HG02623 (cell line): ENCODE data around the gene IL25.
"Not testable (repeated sequence)": the region's sequence is repeated elsewhere in the genome, so short reads cannot be mapped to it uniquely, and the experiment has no call there.

ENCODE experiments used
- ATAC-seq: cut with Tn5 transposase; IDR thresholded peaks from one replicate; pipeline ENCODE4 v1.9.1; 2021; ENCODE audit warnings: moderate library complexity; ENCODE audit not compliant: unreplicated experiment

IL25 gene

DNA sequence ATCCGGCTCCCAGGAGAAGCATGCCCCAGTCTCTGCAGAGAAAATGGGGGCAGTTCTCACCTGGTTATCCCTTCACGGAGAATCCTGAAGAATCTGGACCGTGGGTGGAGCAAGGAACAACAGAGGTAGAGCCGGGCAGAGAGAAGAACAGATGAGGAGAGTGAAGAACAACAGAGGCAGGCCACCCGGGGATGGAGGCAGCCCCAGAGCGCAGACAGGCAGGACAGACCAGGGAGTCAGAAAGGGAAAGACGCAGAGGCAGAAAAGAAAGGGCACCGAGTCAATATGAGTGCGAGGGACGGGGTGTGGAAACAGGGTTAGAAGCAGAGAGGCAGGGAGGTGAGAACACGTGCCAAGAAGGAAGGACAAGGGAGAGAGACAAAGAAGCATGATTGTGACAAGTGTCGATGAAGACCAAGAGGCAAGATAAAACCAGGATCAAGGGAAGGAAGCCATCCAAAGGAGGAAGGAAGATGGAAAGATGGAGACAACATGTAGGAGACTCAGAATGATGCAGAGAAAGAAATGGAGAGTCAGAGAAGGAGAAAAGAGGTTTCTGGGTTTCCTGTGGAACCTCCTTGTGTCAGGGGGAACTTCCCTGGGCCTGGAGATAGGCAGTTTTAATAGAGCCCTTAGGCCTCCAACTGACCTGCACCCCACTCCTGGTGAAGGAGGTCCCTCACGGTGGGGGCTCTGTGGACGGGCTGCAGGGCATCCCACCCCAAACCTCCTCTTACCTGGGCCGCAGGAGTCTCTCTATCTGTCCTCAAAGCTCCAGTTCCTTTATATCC lies 35.1 kb downstream of the IL25 start, which contains the start of gene MYH6:
TSS of gene MYH6 (minus strand) at position 758 of the 791 bp plus-strand sequence. CDS start 1,050 bp downstream, outside the sequence.
- ATAC-seq: no peak

DNA sequence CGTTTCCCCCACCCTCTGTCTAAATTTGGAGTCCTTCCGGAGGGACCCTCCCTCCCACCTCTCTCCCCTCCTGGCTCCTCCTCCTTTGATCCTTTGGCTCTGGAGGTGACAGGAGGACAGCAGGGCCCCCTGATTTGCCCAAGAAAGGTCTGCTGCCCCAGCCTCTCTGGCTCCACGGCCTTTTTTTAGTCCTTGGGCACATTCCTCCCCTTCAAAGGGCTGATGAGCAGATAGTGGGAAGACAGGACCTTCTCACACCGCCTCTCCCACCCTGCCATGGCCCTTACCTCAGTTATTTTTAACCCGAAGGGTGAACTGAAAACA lies 35.7 kb downstream of the IL25 start:
- no peak for ATAC-seq

DNA sequence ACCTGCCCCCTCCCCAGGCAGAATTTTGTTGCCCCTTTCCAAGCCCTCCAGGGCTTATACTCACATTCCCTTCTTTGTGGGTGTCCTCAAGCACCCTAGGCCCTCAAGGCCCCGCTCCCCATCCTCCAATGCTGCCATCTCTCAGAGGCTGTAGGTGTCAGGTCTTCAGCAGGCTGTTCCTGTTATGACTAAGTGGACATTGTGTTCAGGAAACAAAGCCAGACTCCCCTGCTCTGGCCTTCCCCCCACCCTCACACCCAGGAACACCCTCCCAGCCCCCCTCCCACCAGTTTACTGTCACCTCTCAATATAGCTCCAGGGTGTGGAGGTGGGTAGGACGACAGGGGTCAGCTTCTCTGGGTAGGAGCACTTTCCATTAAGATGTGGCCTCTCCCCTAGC lies 36.9 kb downstream of the IL25 start:
- ATAC-seq: no peak

DNA sequence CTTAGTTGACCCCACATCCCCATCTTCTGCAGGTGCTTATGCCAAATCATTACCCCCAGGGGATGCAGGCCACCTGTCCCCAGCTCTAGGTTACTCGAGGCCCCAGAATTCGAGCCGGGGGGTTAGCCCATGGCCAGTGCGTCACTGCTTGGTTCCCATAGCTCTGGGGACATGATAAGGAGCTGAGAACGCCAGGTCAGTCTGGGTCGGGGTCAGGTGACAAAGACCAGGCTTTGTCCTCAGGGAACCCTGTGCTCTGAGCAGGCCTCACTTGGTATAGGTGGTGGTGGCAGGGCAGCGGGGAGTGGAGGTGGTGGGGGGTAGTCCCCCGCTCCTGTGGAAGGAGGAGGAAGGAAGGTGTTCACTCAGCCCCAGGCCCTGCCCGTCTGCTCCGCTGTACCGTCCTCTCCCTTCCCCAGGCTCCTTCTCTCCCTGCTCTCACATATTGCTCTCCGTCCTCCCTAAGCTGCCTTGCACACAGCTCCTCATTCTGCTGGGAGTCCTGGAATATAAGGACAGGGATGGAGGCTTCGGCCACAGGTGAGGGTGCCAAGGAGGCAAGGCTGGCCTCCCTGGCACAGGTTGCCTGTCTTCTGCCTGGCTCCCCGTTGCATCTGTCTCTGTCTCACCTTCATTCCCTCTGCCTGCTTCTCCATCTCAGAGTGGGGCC lies 37.5 kb downstream of the IL25 start:
- no peak for ATAC-seq

DNA sequence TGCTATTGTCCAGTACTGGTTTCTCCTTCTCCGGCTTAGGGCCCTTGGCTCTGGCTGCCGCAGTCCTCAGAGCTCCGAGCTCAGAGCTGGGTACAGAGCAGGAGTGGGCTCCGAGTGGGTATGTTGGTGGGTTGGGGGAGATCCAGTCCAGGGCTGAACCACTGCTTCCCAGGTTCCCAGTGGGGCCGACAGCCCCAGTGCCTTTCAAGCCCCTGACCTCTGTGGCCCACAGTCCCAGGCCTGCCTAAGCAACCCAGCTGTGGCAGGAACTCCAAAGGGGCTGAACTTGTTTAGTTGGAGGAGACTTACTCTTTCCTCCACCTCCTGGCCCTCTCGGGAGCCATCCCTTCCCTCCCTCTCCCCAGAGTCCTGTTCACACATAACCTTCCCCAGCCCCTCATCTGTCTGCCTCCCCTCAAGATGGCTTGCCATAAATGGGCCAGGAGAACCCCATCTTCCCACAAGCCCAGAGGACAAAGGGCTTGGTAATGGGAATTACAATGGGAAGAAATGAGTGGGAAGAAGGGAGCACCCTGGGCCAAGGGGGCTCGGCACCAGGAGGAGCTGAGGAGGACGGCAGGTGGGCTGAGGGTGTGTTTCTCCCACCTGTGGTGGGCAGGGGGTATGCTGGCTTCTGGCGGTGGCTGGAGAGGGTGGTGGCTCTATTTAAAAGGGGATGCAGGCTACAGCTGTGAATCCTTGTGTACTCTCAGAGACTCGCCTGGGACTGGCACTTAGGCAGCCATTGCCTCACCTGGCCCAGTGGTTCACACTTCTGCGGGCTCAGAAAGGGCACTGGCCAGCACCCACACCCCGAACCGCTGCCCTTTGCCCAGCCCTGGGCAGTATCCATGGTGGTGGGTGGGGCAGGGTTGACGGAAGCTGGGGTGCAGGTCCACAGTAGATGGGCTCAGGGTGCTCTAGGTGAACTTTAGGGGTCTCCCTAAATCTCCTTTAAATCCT lies 39.2 kb downstream of the IL25 start:
- ATAC-seq: no peak

DNA sequence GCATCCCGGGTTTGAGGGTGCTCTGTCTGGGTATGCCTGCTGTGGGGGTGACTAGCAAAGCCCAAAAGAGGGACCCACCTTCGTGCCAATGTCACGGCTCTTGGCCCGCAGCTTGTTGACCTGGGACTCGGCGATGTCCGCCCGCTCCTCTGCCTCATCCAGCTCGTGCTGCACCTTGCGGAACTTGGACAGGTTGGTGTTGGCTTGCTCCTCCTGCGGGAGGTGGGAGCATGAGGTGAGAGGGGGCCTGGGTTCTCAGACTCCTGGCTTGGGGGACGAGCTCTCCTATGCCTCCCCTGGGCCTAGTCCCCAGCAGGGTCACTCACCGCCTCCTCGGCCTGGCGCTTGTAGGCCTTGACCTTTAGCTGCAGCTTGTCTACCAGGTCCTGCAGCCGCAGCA lies 41.1 kb downstream of the IL25 start:
- no peak for ATAC-seq

DNA sequence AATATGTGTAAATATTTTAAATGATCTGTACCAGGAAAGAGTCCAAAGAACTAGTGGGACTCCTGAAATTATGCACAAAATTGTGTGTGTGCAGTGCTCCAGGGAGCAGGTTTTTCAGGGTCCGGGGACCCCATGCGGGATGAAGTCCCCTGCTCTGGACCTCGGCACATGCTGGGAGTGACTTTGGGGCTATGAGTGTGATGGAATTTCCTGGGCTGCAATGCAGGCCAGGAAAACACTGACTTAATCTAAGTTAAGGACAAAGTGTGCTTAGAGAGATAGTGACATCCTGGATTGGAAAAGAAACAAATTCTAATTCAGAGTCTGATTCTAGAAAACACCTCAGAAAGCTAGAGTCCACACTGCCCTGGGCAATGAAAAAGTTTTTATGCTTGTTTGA lies 41.6 kb downstream of the IL25 start:
- ATAC-seq: no peak

DNA sequence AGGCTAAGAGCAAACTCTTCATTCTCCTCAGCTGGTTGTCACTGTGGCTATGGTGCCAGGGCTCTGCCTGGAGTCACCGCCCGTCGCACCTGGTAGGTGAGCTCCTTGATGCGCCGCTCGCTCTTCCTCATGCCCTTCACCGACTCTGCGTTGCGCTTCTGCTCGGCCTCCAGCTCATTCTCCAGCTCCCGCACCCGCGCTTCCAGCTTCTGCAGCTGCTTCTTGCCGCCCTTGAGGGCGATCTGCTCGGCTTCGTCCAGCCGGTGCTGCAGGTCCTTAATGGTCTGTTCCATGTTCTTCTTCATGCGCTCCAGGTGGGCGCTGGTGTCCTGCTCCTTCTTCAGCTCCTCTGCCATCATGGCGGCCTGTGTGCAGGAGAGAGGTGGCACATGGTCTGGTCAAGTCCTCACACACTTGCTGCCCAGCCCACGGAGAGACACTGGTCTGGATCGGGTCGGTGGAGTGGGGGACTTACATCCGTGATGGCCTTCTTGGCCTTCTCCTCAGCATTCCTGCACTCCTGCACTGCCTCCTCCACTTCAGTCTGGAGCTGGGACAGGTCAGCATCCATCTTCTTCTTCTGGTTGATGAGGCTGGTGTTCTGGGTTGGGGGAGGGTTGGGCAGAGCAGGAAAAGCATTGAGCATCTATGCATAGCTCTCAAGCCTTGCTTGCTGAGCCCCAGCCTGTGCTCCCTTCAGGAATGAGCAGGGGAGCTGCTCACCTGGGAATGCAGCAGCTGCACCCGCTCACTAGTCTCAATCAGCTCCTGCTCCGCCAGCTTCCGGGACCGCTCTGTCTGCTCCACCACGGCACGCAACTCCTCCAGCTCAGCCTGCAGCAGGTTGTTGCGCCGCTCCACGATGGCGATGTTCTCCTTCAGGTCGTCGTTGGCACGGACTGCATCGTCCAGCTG lies 42.6 kb downstream of the IL25 start:
- no peak for ATAC-seq

DNA sequence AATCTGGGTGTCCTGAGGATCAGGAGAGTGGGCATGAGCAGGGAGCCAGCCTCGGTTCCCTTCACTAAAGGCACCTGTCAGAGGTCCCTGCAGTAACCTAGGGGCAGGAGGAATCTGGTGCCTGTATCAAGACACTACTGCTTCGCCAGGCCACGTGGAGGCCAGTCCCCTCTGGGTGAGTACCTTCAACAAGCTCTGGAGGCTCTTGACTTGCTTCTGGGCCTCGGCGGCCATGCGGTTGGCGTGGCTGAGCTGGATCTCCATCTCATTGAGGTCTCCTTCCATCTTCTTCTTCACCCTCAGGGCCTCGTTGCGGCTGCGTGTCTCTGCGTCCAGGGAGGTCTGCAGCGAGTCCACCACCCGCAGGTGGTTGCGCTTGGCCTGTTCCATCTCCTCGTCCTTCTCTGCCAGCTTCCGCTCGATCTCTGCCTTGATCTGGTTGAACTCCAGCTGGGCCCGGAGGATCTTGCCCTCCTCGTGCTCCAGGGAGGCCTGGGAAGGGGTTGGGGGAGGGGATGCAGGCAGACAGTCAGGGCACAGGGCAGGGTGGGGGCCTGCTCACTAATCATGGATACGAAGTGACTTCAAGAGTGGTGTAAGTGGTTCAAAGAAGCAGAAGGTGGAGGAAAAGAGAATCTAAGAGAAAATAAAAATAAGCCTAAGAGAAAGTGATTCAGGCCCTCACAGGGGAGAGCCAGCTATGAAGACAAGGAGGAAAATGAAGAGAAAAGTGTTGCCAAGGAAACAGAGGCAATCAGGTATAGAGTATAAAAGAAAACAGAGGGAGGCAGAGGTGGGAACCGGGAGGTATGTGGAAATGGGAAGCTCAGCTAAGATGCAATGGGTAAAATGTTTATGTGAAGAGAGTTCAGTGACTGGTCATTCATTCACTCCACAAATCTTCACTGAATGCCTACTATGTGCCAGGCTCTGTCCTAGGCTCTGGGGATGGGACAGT lies 43.5 kb downstream of the IL25 start:
- no peak for ATAC-seq

DNA sequence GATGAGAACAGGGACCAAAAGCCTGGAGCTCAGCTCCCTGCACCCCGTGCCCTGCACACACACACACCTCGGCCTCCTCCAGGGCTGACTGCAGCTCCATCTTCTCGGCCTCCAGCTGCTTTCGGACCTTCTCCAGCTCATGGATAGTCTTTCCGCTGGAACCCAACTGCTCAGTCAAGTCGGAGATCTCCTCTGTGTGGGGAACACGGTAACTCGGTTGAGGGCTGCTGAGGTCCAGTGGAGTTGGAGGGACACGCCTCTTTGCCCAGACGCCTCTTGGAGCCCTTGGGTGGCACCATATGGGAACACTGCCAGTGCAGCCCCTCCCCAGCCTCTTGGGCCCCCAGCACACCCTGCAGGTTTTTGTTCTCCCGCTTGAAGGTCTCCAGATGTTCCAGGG lies 44.2 kb downstream of the IL25 start:
- no peak for ATAC-seq

DNA sequence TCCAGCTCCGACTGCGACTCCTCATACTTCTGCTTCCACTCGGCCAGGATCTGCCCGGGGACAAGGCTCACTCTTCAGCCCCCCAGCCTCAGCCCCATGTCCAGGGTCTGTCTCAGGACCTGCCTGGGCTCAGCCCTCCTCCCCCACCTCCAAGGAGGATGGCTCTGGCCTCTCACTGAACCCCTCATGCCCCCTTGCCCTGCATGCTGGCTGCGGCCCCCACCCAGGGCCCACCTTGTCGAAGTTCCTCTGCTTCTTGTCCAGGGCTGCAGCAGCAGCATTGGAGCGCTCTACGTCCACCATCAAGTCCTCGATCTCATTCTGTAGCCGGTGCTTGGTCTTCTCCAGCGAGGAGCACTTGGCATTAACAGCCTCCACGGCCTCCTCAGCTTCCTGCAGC lies 44.7 kb downstream of the IL25 start:
- not testable (repeated sequence) for ATAC-seq

DNA sequence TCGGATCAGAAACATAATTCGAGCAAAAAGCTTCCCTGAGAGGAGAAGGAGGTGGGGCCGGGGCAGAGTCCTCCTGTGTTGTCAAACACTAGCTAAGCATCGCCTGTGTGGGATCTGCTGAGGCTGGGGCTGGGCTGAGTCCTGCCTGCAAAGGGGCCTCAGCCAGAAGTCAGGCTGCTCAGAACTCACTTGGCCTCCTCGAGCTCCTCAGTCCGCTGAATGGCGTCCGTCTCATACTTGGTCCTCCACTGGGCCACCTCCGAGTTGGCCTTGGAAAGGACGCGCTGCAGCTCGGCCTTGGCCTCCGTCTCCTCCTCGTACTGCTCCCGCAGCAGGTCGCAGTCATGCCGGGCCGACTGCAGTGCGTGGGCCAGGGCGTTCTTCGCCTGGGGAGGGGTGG lies 45.4 kb downstream of the IL25 start:
- no peak for ATAC-seq

DNA sequence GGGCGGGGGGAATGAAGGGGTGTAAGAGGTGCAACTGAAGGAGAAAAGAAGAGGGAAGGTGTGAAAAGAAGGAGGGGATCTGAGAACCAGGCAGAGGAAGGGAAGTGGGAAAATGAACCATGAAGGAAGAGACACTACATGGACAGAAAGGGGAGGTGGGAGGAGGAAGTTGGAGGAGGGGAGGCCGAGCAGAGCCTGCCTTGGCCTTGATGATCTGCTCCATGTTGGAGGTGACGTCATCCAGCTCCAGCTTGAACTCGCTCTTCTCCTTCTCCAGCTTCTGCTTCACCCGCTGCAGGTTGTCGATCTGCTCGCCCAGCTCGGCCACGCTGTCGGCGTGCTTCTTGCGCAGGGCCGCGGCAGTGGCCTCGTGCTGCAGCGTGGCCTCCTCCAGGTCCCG lies 47.0 kb downstream of the IL25 start:
- not testable (repeated sequence) for ATAC-seq

DNA sequence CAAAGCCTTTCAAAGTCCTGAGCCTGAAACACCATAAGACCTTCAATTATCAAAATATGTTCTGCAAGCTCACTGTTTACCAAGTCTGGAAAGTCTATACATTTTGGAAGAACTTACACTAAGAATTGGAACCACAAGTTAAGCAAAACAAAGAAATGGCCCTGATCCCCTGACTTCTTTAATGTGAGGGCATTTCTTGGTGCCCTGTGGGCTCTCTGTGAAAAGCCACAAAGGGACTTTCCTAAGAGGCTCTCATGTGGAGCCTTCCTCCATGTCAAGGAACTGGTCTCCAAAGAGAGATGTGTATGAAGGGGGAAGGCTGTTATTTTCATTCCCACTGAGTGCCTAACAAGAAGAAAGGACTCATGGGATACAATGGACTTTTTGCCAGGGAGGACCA lies 49.0 kb downstream of the IL25 start:
- ATAC-seq: no peak

DNA sequence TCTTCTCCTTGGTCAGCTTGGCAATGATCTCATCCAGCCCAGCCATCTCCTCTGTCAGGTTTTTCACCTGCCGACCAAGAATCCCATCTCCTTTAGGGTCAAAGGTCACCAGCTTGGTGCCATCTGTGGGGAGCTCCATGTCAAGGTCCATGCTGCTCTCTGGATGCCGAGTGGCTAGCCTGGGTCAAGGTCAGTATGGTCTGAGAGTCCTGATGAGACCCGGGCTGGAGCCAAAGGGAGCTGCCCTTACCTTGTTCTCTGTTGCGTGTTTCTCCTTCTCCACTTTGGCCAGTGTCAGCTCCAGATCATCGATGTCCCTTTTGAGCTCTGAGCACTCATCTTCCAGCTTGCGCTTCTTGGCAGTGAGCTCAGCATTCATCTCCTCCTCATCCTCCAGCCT lies 51.0 kb downstream of the IL25 start:
- ATAC-seq: no peak

DNA sequence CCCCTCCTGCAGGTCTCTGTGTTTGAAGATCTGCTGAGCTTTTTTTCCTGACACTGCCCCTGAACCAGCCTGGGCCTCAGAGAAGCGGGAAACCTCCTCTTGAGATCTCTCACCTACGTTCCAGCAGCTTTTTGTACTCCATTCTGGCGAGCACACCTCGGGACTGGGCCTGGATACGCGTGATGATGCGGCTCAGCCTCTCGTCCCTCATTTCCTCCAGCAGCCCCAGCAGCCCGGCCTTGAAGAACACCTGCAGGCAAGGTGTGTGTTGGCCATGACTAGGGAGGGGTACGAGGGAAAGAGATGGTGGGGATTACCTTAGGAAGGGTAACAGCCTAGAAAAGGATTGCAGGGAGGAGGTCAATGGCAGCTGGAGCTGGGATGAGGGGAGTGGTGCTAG lies 52.6 kb downstream of the IL25 start:
- ATAC-seq: no peak

DNA sequence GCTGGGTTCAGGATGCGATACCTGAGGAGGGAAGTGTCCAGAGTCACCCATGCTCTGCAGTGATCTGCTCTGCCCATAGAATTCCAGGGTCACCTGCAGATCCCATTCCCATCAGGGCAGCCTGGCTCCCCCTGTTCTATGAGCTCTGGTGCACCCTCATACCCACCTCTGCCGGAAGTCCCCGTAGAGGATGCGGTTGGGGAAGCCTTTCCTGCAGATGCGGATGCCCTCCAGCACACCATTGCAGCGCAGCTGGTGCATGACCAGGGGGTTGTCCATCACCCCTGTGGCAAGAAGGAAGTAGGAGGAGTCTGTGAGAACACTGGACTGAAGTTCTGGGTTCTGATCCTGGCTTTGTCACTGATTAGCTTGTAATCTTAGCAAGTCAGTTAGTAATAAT lies 53.2 kb downstream of the IL25 start:
- ATAC-seq: not testable (repeated sequence)
